ENCODE measurements around the gene TDP2. TPM values are rescaled to one million over a fixed set of nuclear protein-coding genes. Genes with fewer than 3 reads are reported as not detected.

Gene TDP2
- total and polyA plus RNA-seq, 2 donors (not counting 1 experiment from before 2014, with no cell fraction given): 19.4 to 63.5 TPM

- peak overlapping the region; percentile 98 for H3K27ac Mint-ChIP-seq
- ChIA-PET POLR2A (interaction anchor here (0.6 to 4.2 kb wide), 6 partner anchors 17 to 153 kb away, joined by 3 to 17 read pairs (median 3); partner anchors contain the start of gene KIAA0319), CTCF (interaction anchor here (0.8 to 3.0 kb wide), 7 partner anchors 21 to 237 kb away, joined by 3 to 28 read pairs (median 8); partner anchors contain the start of genes ALDH5A1 and KIAA0319)
- H3K4me1 Mint-ChIP-seq: peaks cover 46% of the 10 kb centered on the region
- intact Hi-C loops (cut with micrococcal nuclease): loop anchor here (1.0 to 2.0 kb wide), 4 partner anchors 21 to 107 kb away; partner anchors contain the start of genes GMNN and KIAA0319
- no peak for TF ChIP-seq EZH2 (IDR thresholded peaks at IDR 0.05; ENCODE audit: borderline replicate concordance, insufficient read depth, low read depth, low read length, poor library complexity, severe bottlenecking)
- TF ChIP-seq, protein P1, sequence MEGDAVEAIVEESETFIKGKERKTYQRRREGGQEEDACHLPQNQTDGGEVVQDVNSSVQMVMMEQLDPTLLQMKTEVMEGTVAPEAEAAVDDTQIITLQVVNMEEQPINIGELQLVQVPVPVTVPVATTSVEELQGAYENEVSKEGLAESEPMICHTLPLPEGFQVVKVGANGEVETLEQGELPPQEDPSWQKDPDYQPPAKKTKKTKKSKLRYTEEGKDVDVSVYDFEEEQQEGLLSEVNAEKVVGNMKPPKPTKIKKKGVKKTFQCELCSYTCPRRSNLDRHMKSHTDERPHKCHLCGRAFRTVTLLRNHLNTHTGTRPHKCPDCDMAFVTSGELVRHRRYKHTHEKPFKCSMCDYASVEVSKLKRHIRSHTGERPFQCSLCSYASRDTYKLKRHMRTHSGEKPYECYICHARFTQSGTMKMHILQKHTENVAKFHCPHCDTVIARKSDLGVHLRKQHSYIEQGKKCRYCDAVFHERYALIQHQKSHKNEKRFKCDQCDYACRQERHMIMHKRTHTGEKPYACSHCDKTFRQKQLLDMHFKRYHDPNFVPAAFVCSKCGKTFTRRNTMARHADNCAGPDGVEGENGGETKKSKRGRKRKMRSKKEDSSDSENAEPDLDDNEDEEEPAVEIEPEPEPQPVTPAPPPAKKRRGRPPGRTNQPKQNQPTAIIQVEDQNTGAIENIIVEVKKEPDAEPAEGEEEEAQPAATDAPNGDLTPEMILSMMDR (IDR thresholded peaks at IDR 0.05): no peak
- H3K27ac ChIP-seq (ENCODE audit: low read length in 2 of 2): peak overlapping the region; percentile 75 to 82
- ATAC-seq (ENCODE audit: low read depth) (no peak), DNase-seq (no peak)
- peak overlapping the region; percentile 82 for H3K4me2 ChIP-seq (replicated peaks; ENCODE audit: low read depth, low read length, poor library complexity, severe bottlenecking)
- H3K4me3 Mint-ChIP-seq: peak overlapping the region; percentile 99
- H2AFZ ChIP-seq (ENCODE audit: insufficient read depth, low read depth, low read length, poor library complexity, severe bottlenecking): peak overlapping the region; percentile 92
- peak overlapping the region; percentile 94 for H3K9ac ChIP-seq (ENCODE audit: low read length)
- no peaks in the 10 kb centered on the region for H3K27me3 ChIP-seq (replicated peaks in 1 of 4; ENCODE audit: control extremely low read depth in 1 of 4, control insufficient read depth in 3 of 4, insufficient read depth in 4 of 4, low read length in 3 of 4)
- H3K36me3 ChIP-seq (replicated peaks in 1 of 2; ENCODE audit: control extremely low read depth in 1 of 2, control insufficient read depth in 1 of 2, extremely low read depth in 1 of 2, insufficient read depth in 2 of 2, low read length in 1 of 2): peaks cover 1 to 16% of the 10 kb centered on the region in 2 experiments
- H3K4me3 ChIP-seq (ENCODE audit: control extremely low read depth in 1 of 5, extremely low read depth in 1 of 5, insufficient read depth in 1 of 5, low read depth in 2 of 5, low read length in 4 of 5): peak overlapping the region; percentile 74 to 100 (median 96)
- 0% methylated on average over 1 of the region's 9 CpGs for WGBS (ENCODE audit: insufficient coverage)
- H3K27me3 Mint-ChIP-seq: no peaks in the 10 kb centered on the region
- H3K79me2 ChIP-seq (ENCODE audit: control insufficient read depth, insufficient read depth, low read length): peaks cover 33% of the 10 kb centered on the region
- peaks cover 0 to 8% (median 2%) of the 10 kb centered on the region in 3 donors for H3K9me3 ChIP-seq (ENCODE audit: control extremely low read depth in 1 of 3, control insufficient read depth in 2 of 3, insufficient read depth in 1 of 3, low read length in 2 of 3)
- peaks cover 4% of the 10 kb centered on the region for H3K9me3 Mint-ChIP-seq (ENCODE audit: insufficient read depth)
- H4K20me1 ChIP-seq (ENCODE audit: control insufficient read depth, insufficient read depth, low read length, poor library complexity, severe bottlenecking): no peaks in the 10 kb centered on the region
- peaks cover 22 to 23% of the 10 kb centered on the region in 2 donors for H3K4me1 ChIP-seq (ENCODE audit: control insufficient read depth in 2 of 2, insufficient read depth in 2 of 2, low read length in 2 of 2)
Measured at GRCh38 chr6:24667378-24667803, 692 bp upstream of the TDP2 start.

GRCh38 chr6:24666097-24666640 lies 530 bp downstream of the TDP2 start:
- Histone ChIP-seq H3K4me2 (replicated peaks; ENCODE audit: low read depth, low read length, poor library complexity, severe bottlenecking) (peak overlapping the region; percentile 82), H2AFZ (ENCODE audit: insufficient read depth, low read depth, low read length, poor library complexity, severe bottlenecking) (peak overlapping the region; percentile 92), H3K4me1 (ENCODE audit: control insufficient read depth in 2 of 2, insufficient read depth in 2 of 2, low read length in 2 of 2) (peaks cover 22 to 23% of the 10 kb centered on the region in 2 donors), H3K9me3 (ENCODE audit: control extremely low read depth in 1 of 3, control insufficient read depth in 2 of 3, insufficient read depth in 1 of 3, low read length in 2 of 3) (peaks cover 0 to 8% (median 0%) of the 10 kb centered on the region in 3 donors), H3K36me3 (replicated peaks in 1 of 2; ENCODE audit: control extremely low read depth in 1 of 2, control insufficient read depth in 1 of 2, extremely low read depth in 1 of 2, insufficient read depth in 2 of 2, low read length in 1 of 2) (peaks cover 1 to 21% of the 10 kb centered on the region in 2 experiments), H3K27me3 (replicated peaks in 1 of 4; ENCODE audit: control extremely low read depth in 1 of 4, control insufficient read depth in 3 of 4, insufficient read depth in 4 of 4, low read length in 3 of 4) (no peaks in the 10 kb centered on the region), H3K79me2 (ENCODE audit: control insufficient read depth, insufficient read depth, low read length) (peaks cover 33% of the 10 kb centered on the region), H3K9ac (ENCODE audit: low read length) (peak overlapping the region; percentile 94), H4K20me1 (ENCODE audit: control insufficient read depth, insufficient read depth, low read length, poor library complexity, severe bottlenecking) (no peaks in the 10 kb centered on the region), H3K27ac (ENCODE audit: low read length in 2 of 2) (peak overlapping the region; percentile 59 to 82), H3K4me3 (ENCODE audit: control extremely low read depth in 1 of 5, extremely low read depth in 1 of 5, insufficient read depth in 1 of 5, low read depth in 2 of 5, low read length in 4 of 5) (peak overlapping the region; percentile 74 to 100 (median 96))
- CTCF ChIA-PET: interaction anchor here (0.9 to 3.0 kb wide), 8 partner anchors 20 to 247 kb away, joined by 5 to 28 read pairs (median 8); partner anchors contain the start of genes ALDH5A1 and KIAA0319
- Mint-ChIP-seq H3K27ac (peak overlapping the region; percentile 98), H3K4me1 (peaks cover 46% of the 10 kb centered on the region), H3K27me3 (no peaks in the 10 kb centered on the region), H3K9me3 (ENCODE audit: insufficient read depth) (peaks cover 4% of the 10 kb centered on the region), H3K4me3 (peak overlapping the region; percentile 99)
- intact Hi-C loops (cut with micrococcal nuclease): loop anchor here (1.0 to 2.0 kb wide), 3 partner anchors 29 to 171 kb away; no protein-coding TSS in a partner anchor
- TF ChIP-seq EZH2 (IDR thresholded peaks at IDR 0.05; ENCODE audit: borderline replicate concordance, insufficient read depth, low read depth, low read length, poor library complexity, severe bottlenecking): no peak
- TF ChIP-seq, protein P1 (IDR thresholded peaks at IDR 0.05): no peak
- WGBS (ENCODE audit: insufficient coverage): under 1% methylated on average over 26 of the region's 26 CpGs
- ATAC-seq (ENCODE audit: low read depth): peak; percentile 19
- DNase-seq: no peak
- POLR2A ChIA-PET: interaction anchor here (0.8 to 4.2 kb wide), 5 partner anchors 18 to 172 kb away, joined by 3 to 17 read pairs (median 3); partner anchors contain the start of genes ALDH5A1 and KIAA0319

Data from B cell (primary cell).